ENCODE measurements around the gene TSPYL2.

Gene TSPYL2

GRCh38 chrX:53085661-53086229 lies 3.6 kb downstream of the TSPYL2 start:
- ATAC-seq, result no peak
- no peak for TF ChIP-seq GLIS3 (CRISPR knock-in tag; IDR thresholded peaks at IDR 0.05)
- TF ChIP-seq, protein P1, sequence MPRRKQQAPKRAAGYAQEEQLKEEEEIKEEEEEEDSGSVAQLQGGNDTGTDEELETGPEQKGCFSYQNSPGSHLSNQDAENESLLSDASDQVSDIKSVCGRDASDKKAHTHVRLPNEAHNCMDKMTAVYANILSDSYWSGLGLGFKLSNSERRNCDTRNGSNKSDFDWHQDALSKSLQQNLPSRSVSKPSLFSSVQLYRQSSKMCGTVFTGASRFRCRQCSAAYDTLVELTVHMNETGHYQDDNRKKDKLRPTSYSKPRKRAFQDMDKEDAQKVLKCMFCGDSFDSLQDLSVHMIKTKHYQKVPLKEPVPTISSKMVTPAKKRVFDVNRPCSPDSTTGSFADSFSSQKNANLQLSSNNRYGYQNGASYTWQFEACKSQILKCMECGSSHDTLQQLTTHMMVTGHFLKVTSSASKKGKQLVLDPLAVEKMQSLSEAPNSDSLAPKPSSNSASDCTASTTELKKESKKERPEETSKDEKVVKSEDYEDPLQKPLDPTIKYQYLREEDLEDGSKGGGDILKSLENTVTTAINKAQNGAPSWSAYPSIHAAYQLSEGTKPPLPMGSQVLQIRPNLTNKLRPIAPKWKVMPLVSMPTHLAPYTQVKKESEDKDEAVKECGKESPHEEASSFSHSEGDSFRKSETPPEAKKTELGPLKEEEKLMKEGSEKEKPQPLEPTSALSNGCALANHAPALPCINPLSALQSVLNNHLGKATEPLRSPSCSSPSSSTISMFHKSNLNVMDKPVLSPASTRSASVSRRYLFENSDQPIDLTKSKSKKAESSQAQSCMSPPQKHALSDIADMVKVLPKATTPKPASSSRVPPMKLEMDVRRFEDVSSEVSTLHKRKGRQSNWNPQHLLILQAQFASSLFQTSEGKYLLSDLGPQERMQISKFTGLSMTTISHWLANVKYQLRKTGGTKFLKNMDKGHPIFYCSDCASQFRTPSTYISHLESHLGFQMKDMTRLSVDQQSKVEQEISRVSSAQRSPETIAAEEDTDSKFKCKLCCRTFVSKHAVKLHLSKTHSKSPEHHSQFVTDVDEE (CRISPR knock-in tag; IDR thresholded peaks at IDR 0.05), result no peak
- TF ChIP-seq ESRRG (CRISPR knock-in tag; IDR thresholded peaks at IDR 0.05), result no peak
- no peak for TF ChIP-seq OSR1 (CRISPR knock-in tag; IDR thresholded peaks at IDR 0.05)
- no peak for TF ChIP-seq SNAI2 (CRISPR knock-in tag; IDR thresholded peaks at IDR 0.05)
- TF ChIP-seq ZNF565 (CRISPR knock-in tag; conservative IDR thresholded peaks at IDR 0.05; ENCODE audit: low read depth), result no peak
- no peak for TF ChIP-seq CREB5 (CRISPR knock-in tag; IDR thresholded peaks at IDR 0.05; ENCODE audit: low read depth)
- TF ChIP-seq PPARA (CRISPR knock-in tag; IDR thresholded peaks at IDR 0.05; ENCODE audit: borderline replicate concordance), result no peak
- no peak for TF ChIP-seq ISL1 (CRISPR knock-in tag; IDR thresholded peaks at IDR 0.05)
- no peak for TF ChIP-seq RARB (CRISPR knock-in tag; IDR thresholded peaks at IDR 0.05)
- TF ChIP-seq ZFP3 (CRISPR knock-in tag; IDR thresholded peaks at IDR 0.05), result no peak
- TF ChIP-seq ZNF8 (CRISPR knock-in tag; IDR thresholded peaks at IDR 0.05), result no peak
- TF ChIP-seq POU6F1 (CRISPR knock-in tag; IDR thresholded peaks at IDR 0.05; ENCODE audit: borderline replicate concordance, low read depth), result no peak
- no peak for TF ChIP-seq CSRNP3 (CRISPR knock-in tag; IDR thresholded peaks at IDR 0.05)

GRCh38 chrX:53086464-53086863 lies 4.3 kb downstream of the TSPYL2 start:
- ATAC-seq, result no peak
- no peak for TF ChIP-seq ARNTL (CRISPR knock-in tag; IDR thresholded peaks at IDR 0.05; ENCODE audit: borderline replicate concordance, low read depth)
- TF ChIP-seq TOX (CRISPR knock-in tag; IDR thresholded peaks at IDR 0.05; ENCODE audit: borderline replicate concordance), result no peak
- TF ChIP-seq BACH2 (CRISPR knock-in tag; IDR thresholded peaks at IDR 0.05; ENCODE audit: borderline replicate concordance), result no peak
- TF ChIP-seq, protein P1 (CRISPR knock-in tag; IDR thresholded peaks at IDR 0.05), result no peak

- ATAC-seq, result no peak
- no peak for TF ChIP-seq ZFP3 (CRISPR knock-in tag; IDR thresholded peaks at IDR 0.05)
- TF ChIP-seq, protein P2, sequence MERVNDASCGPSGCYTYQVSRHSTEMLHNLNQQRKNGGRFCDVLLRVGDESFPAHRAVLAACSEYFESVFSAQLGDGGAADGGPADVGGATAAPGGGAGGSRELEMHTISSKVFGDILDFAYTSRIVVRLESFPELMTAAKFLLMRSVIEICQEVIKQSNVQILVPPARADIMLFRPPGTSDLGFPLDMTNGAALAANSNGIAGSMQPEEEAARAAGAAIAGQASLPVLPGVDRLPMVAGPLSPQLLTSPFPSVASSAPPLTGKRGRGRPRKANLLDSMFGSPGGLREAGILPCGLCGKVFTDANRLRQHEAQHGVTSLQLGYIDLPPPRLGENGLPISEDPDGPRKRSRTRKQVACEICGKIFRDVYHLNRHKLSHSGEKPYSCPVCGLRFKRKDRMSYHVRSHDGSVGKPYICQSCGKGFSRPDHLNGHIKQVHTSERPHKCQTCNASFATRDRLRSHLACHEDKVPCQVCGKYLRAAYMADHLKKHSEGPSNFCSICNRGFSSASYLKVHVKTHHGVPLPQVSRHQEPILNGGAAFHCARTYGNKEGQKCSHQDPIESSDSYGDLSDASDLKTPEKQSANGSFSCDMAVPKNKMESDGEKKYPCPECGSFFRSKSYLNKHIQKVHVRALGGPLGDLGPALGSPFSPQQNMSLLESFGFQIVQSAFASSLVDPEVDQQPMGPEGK (CRISPR knock-in tag; IDR thresholded peaks at IDR 0.05; ENCODE audit: borderline replicate concordance), result no peak
- no peak for TF ChIP-seq CREB5 (CRISPR knock-in tag; IDR thresholded peaks at IDR 0.05; ENCODE audit: low read depth)
These were observed 5.2 kb downstream of the TSPYL2 start for GRCh38 chrX:53087388-53087831.

All from SK-N-SH treated with all-trans-retinoic acid at 6 μM for 48 hours (cell line).